H9 (cell line): Measurements from ENCODE around the gene ZNF654. TPM values are rescaled to one million over a fixed set of nuclear protein-coding genes. Genes with fewer than 3 reads are reported as not detected.

Source experiments
- DNase-seq: peaks from one replicate; pipeline ENCODE4 v3.0.0-alpha.2; 2017
- H2AFZ ChIP-seq: one replicate; pipeline ENCODE4 v1.6.1; 2013; ENCODE audit warnings: mild to moderate bottlenecking, low read length, control low read depth, moderate library complexity
- H2AK5ac ChIP-seq: 2 replicates; pipeline ENCODE4 v1.6.1; 2013; ENCODE audit warnings: low read length, control low read depth, mixed read lengths; ENCODE audit not compliant: insufficient read length
- H2BK120ac ChIP-seq: one replicate; pipeline ENCODE4 v1.6.1; 2013; ENCODE audit warnings: low read depth, mild to moderate bottlenecking, low read length, control low read depth, inconsistent platforms; ENCODE audit not compliant: poor library complexity, severe bottlenecking
- H2BK12ac ChIP-seq: 2 replicates; pipeline ENCODE4 v1.6.1; 2013; ENCODE audit warnings: low read length, control low read depth, mixed read lengths, low read depth; ENCODE audit not compliant: insufficient read length
- H2BK15ac ChIP-seq: 2 replicates; pipeline ENCODE4 v1.6.1; 2013; ENCODE audit warnings: low read depth, low read length, control low read depth
- H2BK20ac ChIP-seq: one replicate; pipeline ENCODE4 v1.6.1; 2013; ENCODE audit warnings: low read depth, mild to moderate bottlenecking, low read length, control low read depth, inconsistent platforms; ENCODE audit not compliant: poor library complexity, severe bottlenecking
- H2BK5ac ChIP-seq: 2 replicates; pipeline ENCODE4 v1.6.1; 2013; ENCODE audit warnings: low read length, control low read depth, mixed read lengths; ENCODE audit not compliant: insufficient read length
- H3K14ac ChIP-seq: 2 replicates; pipeline ENCODE4 v1.6.1; 2013; ENCODE audit warnings: low read length, control low read depth; ENCODE audit not compliant: insufficient read depth
- H3K18ac ChIP-seq: 2 replicates; pipeline ENCODE4 v1.6.1; 2013; ENCODE audit warnings: low read depth, mild to moderate bottlenecking, mixed read lengths, low read length, control low read depth; ENCODE audit not compliant: insufficient read length
- H3K23ac ChIP-seq: 2 replicates; pipeline ENCODE4 v1.6.1; 2013; ENCODE audit warnings: low read length, control low read depth, mixed read lengths, low read depth; ENCODE audit not compliant: insufficient read length
- H3K23me2 ChIP-seq: 2 replicates; pipeline ENCODE4 v1.6.1; 2013; ENCODE audit warnings: low read depth, mild to moderate bottlenecking, mixed read lengths, low read length, control low read depth; ENCODE audit not compliant: insufficient read length, poor library complexity, severe bottlenecking
- H3K27ac ChIP-seq: 2 replicates; pipeline ENCODE4 v1.5.1; 2013; ENCODE audit warnings: low read length, control low read depth, mixed read lengths, low read depth; ENCODE audit not compliant: insufficient read length
- H3K27me3 ChIP-seq: 2 replicates; pipeline ENCODE4 v1.6.1; 2013; ENCODE audit warnings: low read length, control low read depth, inconsistent platforms; ENCODE audit not compliant: insufficient read depth
- H3K4ac ChIP-seq: 2 replicates; pipeline ENCODE4 v1.6.1; 2013; ENCODE audit warnings: low read depth, mild to moderate bottlenecking, control low read depth, inconsistent platforms, low read length, moderate library complexity
- H3K4me1 ChIP-seq: 2 replicates; pipeline ENCODE4 v1.6.1; 2013; ENCODE audit warnings: low read length, control low read depth, inconsistent platforms; ENCODE audit not compliant: insufficient read depth
- H3K4me2 ChIP-seq: 2 replicates; pipeline ENCODE4 v1.6.1; 2013; ENCODE audit warnings: low read length, control low read depth, mixed read lengths; ENCODE audit not compliant: insufficient read length, insufficient read depth
- H3K56ac ChIP-seq: 2 replicates; pipeline ENCODE4 v1.6.1; 2013; ENCODE audit warnings: low read depth, mild to moderate bottlenecking, mixed read lengths, low read length, control low read depth; ENCODE audit not compliant: insufficient read length
- H3K79me1 ChIP-seq: 2 replicates; pipeline ENCODE4 v1.6.1; 2013; ENCODE audit warnings: low read depth, mild to moderate bottlenecking, moderate library complexity, low read length, control low read depth, inconsistent platforms; ENCODE audit not compliant: insufficient read depth, poor library complexity, severe bottlenecking
- H3K79me2 ChIP-seq: 2 replicates; pipeline ENCODE4 v1.6.1; 2013; ENCODE audit warnings: low read length, control low read depth, inconsistent platforms; ENCODE audit not compliant: insufficient read depth
- H3K9ac ChIP-seq: 2 replicates; pipeline ENCODE4 v1.6.1; 2013; ENCODE audit warnings: low read length, control low read depth, mixed read lengths; ENCODE audit not compliant: insufficient read length; ENCODE audit errors: extremely low read depth
- H3K9me3 ChIP-seq: one replicate; pipeline ENCODE4 v1.6.1; 2013; ENCODE audit warnings: low read depth, low read length, inconsistent platforms; ENCODE audit not compliant: control insufficient read depth
- H3T11ph ChIP-seq: one replicate; pipeline ENCODE4 v1.6.1; 2013; ENCODE audit warnings: mild to moderate bottlenecking, low read length, control low read depth, inconsistent platforms
- H4K20me1 ChIP-seq: one replicate; pipeline ENCODE4 v1.6.1; 2013; ENCODE audit not compliant: control insufficient read depth, insufficient read length, insufficient read depth
- H4K5ac ChIP-seq: 2 replicates; pipeline ENCODE4 v1.6.1; 2013; ENCODE audit warnings: low read depth, mild to moderate bottlenecking, mixed read lengths, low read length, control low read depth; ENCODE audit not compliant: insufficient read length
- H4K8ac ChIP-seq: replicated peaks from 2 replicates; pipeline ENCODE4 v1.6.1; 2013; ENCODE audit warnings: low read length, control low read depth, mixed read lengths, low read depth; ENCODE audit not compliant: insufficient read length
- H4K91ac ChIP-seq: 2 replicates; pipeline ENCODE4 v1.6.1; 2013; ENCODE audit warnings: low read depth, mild to moderate bottlenecking, moderate library complexity, mixed read lengths, low read length, control low read depth; ENCODE audit not compliant: insufficient read length
- H3K27ac Mint-ChIP-seq, 3 experiments: 2 replicates in 2 of 3; 3 replicates in 1 of 3; pipeline ENCODE4 v1.8.0; 2020 to 2021; ENCODE audit warnings: mixed read lengths in 3 of 3, mild to moderate bottlenecking in 1 of 3, moderate library complexity in 1 of 3
- H3K27me3 Mint-ChIP-seq: 2 replicates; pipeline ENCODE4 v1.8.0; 2021; ENCODE audit warnings: low read depth, mild to moderate bottlenecking, moderate library complexity, mixed read lengths
- H3K36me3 Mint-ChIP-seq, 3 experiments: 2 replicates in 2 of 3; 3 replicates in 1 of 3; pipeline ENCODE4 v1.8.0; 2020 to 2021; ENCODE audit warnings: low read depth in 3 of 3, mixed read lengths in 3 of 3; ENCODE audit not compliant: insufficient read depth in 1 of 3
- H3K4me1 Mint-ChIP-seq, 2 experiments: 2 replicates each; pipeline ENCODE4 v1.8.0; 2020; ENCODE audit warnings: mixed read lengths in 2 of 2
- H3K4me3 Mint-ChIP-seq, 2 experiments: 2 replicates in 1 of 2; 3 replicates in 1 of 2; pipeline ENCODE4 v1.8.0; 2020 to 2021; ENCODE audit warnings: mild to moderate bottlenecking in 2 of 2, mixed read lengths in 2 of 2, moderate library complexity in 1 of 2
- H3K9me3 Mint-ChIP-seq, 2 experiments: 2 replicates in 1 of 2; 3 replicates in 1 of 2; pipeline ENCODE4 v1.8.0; 2020; ENCODE audit warnings: mild to moderate bottlenecking in 2 of 2, mixed read lengths in 2 of 2, moderate library complexity in 1 of 2
- WGBS: extraction: QIAGEN DNeasy Blood & Tissue Kit; methylation state at CpG from one replicate; pipeline ENCODE4 v1.1.7; 2013; ENCODE audit warnings: missing lambda C conversion rate, low lambda C conversion rate, mixed read lengths; ENCODE audit not compliant: insufficient read length; ENCODE audit errors: extremely low coverage; 5-methylcytosine and 5-hydroxymethylcytosine counted together
- total RNA-seq: library from RNA; stranded (reverse); gene quantifications from 2 replicates; pipeline ENCODE4 v1.2.1, GENCODE V29; 2021
- TF ChIP-seq, protein P1 (sequence below): fragments of 200-600 bp; sonication (generic); conservative IDR thresholded peaks from 3 replicates; pipeline ENCODE4 v1.8.0; 2021; ENCODE audit warnings: antibody characterized with exemption, mild to moderate bottlenecking

ZNF654 gene
- total RNA-seq, 1 experiment from 2014 or later = 8.7 TPM

DNA sequence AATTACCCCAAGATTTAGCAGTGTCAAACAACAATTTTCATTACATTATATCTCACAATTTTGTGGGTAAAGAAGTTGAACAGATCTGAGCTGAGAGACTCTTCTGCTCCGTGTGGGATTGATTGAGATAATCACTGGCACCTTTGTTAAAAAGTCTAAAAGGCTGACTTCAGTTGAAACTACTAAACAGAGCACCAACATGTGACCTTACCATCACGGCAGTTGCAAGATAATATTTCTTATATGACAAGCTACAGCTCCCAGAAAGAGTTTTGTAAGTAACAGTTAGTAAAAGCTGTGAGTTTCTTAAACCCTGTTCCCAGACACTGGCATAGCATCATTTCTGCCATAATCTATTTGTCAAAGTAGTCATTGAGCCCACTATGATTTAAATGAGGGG, 25.2 kb upstream of the ZNF654 start:
- no peak overlapping the region for H3K4me3 Mint-ChIP-seq
- TF ChIP-seq, protein P1, sequence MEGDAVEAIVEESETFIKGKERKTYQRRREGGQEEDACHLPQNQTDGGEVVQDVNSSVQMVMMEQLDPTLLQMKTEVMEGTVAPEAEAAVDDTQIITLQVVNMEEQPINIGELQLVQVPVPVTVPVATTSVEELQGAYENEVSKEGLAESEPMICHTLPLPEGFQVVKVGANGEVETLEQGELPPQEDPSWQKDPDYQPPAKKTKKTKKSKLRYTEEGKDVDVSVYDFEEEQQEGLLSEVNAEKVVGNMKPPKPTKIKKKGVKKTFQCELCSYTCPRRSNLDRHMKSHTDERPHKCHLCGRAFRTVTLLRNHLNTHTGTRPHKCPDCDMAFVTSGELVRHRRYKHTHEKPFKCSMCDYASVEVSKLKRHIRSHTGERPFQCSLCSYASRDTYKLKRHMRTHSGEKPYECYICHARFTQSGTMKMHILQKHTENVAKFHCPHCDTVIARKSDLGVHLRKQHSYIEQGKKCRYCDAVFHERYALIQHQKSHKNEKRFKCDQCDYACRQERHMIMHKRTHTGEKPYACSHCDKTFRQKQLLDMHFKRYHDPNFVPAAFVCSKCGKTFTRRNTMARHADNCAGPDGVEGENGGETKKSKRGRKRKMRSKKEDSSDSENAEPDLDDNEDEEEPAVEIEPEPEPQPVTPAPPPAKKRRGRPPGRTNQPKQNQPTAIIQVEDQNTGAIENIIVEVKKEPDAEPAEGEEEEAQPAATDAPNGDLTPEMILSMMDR = no peak

More for the DNA sequence above, 25.2 kb upstream of the ZNF654 start:
- no peak overlapping the region for H4K8ac ChIP-seq
- H4K20me1 ChIP-seq = no peaks in the 10 kb centered on the region
- no peak overlapping the region for H3K23ac ChIP-seq
- H2AK5ac ChIP-seq = no peak overlapping the region
- H3K4me2 ChIP-seq = no peak overlapping the region
- no peak overlapping the region for H3K4ac ChIP-seq
- H2AFZ ChIP-seq = no peak overlapping the region
- H3K79me1 ChIP-seq = no peaks in the 10 kb centered on the region
- no peak overlapping the region for H3K27ac Mint-ChIP-seq
- H3K9me3 Mint-ChIP-seq = no peaks in the 10 kb centered on the region; a peak in 2 of 5 replicates
- H3K4me1 ChIP-seq = no peaks in the 10 kb centered on the region
- H3K27ac ChIP-seq = no peak overlapping the region
- no peak overlapping the region for H3T11ph ChIP-seq
- H3K27me3 Mint-ChIP-seq = no peaks in the 10 kb centered on the region
- H3K9ac ChIP-seq = no peak overlapping the region
- peaks cover 0 to 3% of the 10 kb centered on the region in 2 experiments; a peak in 1 of 4 replicates for H3K4me1 Mint-ChIP-seq
- H2BK12ac ChIP-seq = no peak overlapping the region
- no peaks in the 10 kb centered on the region for H3K79me2 ChIP-seq
- no CpG with 5 or more reads among the region's 2 CpGs for WGBS
- H2BK120ac ChIP-seq = no peak overlapping the region
- H2BK20ac ChIP-seq = no peak overlapping the region
- H3K56ac ChIP-seq = no peak overlapping the region
- H2BK15ac ChIP-seq = no peak overlapping the region
- no peak overlapping the region for H3K18ac ChIP-seq
- no peaks in the 10 kb centered on the region for H3K23me2 ChIP-seq
- H3K36me3 Mint-ChIP-seq = no peaks in the 10 kb centered on the region
- H4K5ac ChIP-seq = no peak overlapping the region
- H2BK5ac ChIP-seq = no peak overlapping the region
- no peak overlapping the region for H4K91ac ChIP-seq
- H3K27me3 ChIP-seq = no peaks in the 10 kb centered on the region
- no peak overlapping the region for H3K14ac ChIP-seq
- DNase-seq = no peak
- no peaks in the 10 kb centered on the region for H3K9me3 ChIP-seq
